Endothelial cell of umbilical vein (primary cell): ENCODE data around the gene FXYD3. TPM values are rescaled to one million over a fixed set of nuclear protein-coding genes. Genes with fewer than 3 reads are reported as not detected.

Experiments used
- BruUV-seq: library from RNA; stranded (reverse); fragments of 400-500 nt; replicated peaks from 2 replicates; lab custom pipeline; 2021; lab: Mats Ljungman, UMichigan
- CTCF ChIA-PET: fragments of 300-600, 350-600 bp; sonication (Branson Sonifier 250); formaldehyde crosslinking; loops from one replicate; lab custom pipeline; 2021; ENCODE audit warnings: antibody characterized with exemption, inconsistent platforms; lab: Charles Lee
- POLR2A ChIA-PET: fragments of 300-600, 350-600 bp; sonication (Branson Sonifier 250); formaldehyde crosslinking; loops from one replicate; lab custom pipeline; 2021; ENCODE audit warnings: antibody characterized with exemption, inconsistent platforms; lab: Charles Lee
- DNase-seq: peaks from one replicate; pipeline ENCODE4 v3.0.0-alpha.2; 2011; ENCODE audit warnings: low read depth, low spot score
- FAIRE-seq: peaks from 2 replicates; lab custom pipeline; 2011; peaks lifted over from hg19 to GRCh38; lab: Jason Lieb, UNC
- H2AFZ ChIP-seq: 2 replicates; pipeline ENCODE4 v1.6.0; 2012; ENCODE audit warnings: low read depth, low read length, control low read depth, inconsistent platforms
- H3K27ac ChIP-seq: 2 replicates; pipeline ENCODE4 v1.5.1; 2011; ENCODE audit warnings: low read depth, mild to moderate bottlenecking, control low read depth, low read length, moderate library complexity; ENCODE audit not compliant: insufficient read depth
- H3K27me3 ChIP-seq, 2 experiments: 2 replicates each; pipeline versions ENCODE4 v1.6.0 to v1.6.1; 2011; ENCODE audit warnings: low read length in 2 of 2, mixed read lengths in 1 of 2; ENCODE audit not compliant: control insufficient read depth in 2 of 2, insufficient read depth in 2 of 2
- H3K36me3 ChIP-seq, 2 experiments: 2 replicates in 1 of 2; 3 replicates in 1 of 2; pipeline ENCODE4 v1.5.1; 2011; ENCODE audit warnings: low read length in 2 of 2, mild to moderate bottlenecking in 1 of 2, moderate library complexity in 1 of 2; ENCODE audit not compliant: control insufficient read depth in 2 of 2, insufficient read depth in 2 of 2; ENCODE audit errors: extremely low read depth in 1 of 2
- H3K4me1 ChIP-seq: 3 replicates; pipeline ENCODE4 v1.5.1; 2011; ENCODE audit warnings: mild to moderate bottlenecking, low read length; ENCODE audit not compliant: control insufficient read depth, insufficient read depth; ENCODE audit errors: extremely low read depth
- H3K4me2 ChIP-seq: 2 replicates; pipeline ENCODE4 v1.6.1; 2011; ENCODE audit warnings: low read length, control low read depth, mixed read lengths; ENCODE audit not compliant: insufficient read depth
- H3K4me3 ChIP-seq, 3 experiments: fragments of 200-600 bp in 1 of 3; sonication (generic), shearing (Covaris generic) in 1 of 3; replicated peaks in 1 of 3; 2 replicates each; pipeline ENCODE4 v1.5.1; 2011 to 2016; ENCODE audit warnings: control low read depth in 3 of 3, low read length in 3 of 3, mild to moderate bottlenecking in 2 of 3, inconsistent platforms in 1 of 3, low read depth in 1 of 3, moderate library complexity in 1 of 3; ENCODE audit not compliant: insufficient read depth in 1 of 3
- H3K79me2 ChIP-seq: 2 replicates; pipeline ENCODE4 v1.6.0; 2012; ENCODE audit warnings: low read length, inconsistent platforms; ENCODE audit not compliant: control insufficient read depth, insufficient read depth
- H3K9ac ChIP-seq: replicated peaks from 2 replicates; pipeline ENCODE3; 2011; ENCODE audit warnings: low read length, control low read depth; ENCODE audit not compliant: insufficient read depth; ENCODE audit errors: extremely low read depth
- H3K9me1 ChIP-seq: replicated peaks from 3 replicates; pipeline ENCODE4 v1.6.0; 2011; ENCODE audit warnings: mild to moderate bottlenecking, low read length; ENCODE audit not compliant: control insufficient read depth, insufficient read depth; ENCODE audit errors: extremely low read depth
- H3K9me3 ChIP-seq: replicated peaks from 2 replicates; pipeline ENCODE4 v1.5.1; 2012; ENCODE audit warnings: low read length, inconsistent platforms; ENCODE audit not compliant: control insufficient read depth, insufficient read depth
- H4K20me1 ChIP-seq: replicated peaks from 2 replicates; pipeline ENCODE3; 2011; ENCODE audit warnings: mild to moderate bottlenecking, low read length; ENCODE audit not compliant: control insufficient read depth, insufficient read depth; ENCODE audit errors: extremely low read depth
- CTCF ChIP-seq, 2 donors: IDR thresholded peaks; 1 replicate in 1 of 2; 2 replicates in 1 of 2; pipeline ENCODE4 v1.5.1; 2011; ENCODE audit warnings: low read length in 2 of 2, mild to moderate bottlenecking in 2 of 2, moderate library complexity in 2 of 2, control low read depth in 1 of 2, inconsistent platforms in 1 of 2, low read depth in 1 of 2; ENCODE audit not compliant: insufficient read depth in 1 of 2; ENCODE audit errors: extremely low read depth in 1 of 2
- EZH2 ChIP-seq: IDR thresholded peaks from 2 replicates; pipeline ENCODE4 v1.6.1; 2012; ENCODE audit warnings: borderline replicate concordance, low read depth, mild to moderate bottlenecking, moderate library complexity, low read length, inconsistent platforms; ENCODE audit not compliant: severe bottlenecking
- FOS ChIP-seq: IDR thresholded peaks from 2 replicates; pipeline ENCODE4 v1.6.1; 2011; ENCODE audit warnings: mild to moderate bottlenecking, low read length, moderate library complexity, borderline replicate concordance; ENCODE audit not compliant: insufficient read depth
- GATA2 ChIP-seq: IDR thresholded peaks from 2 replicates; pipeline ENCODE4 v1.7.0; 2011; ENCODE audit warnings: low read depth, mild to moderate bottlenecking, moderate library complexity, mixed read lengths, low read length; ENCODE audit not compliant: insufficient read length, insufficient read depth
- JUN ChIP-seq: IDR thresholded peaks from 2 replicates; pipeline ENCODE4 v1.6.1; 2011; ENCODE audit warnings: borderline replicate concordance, low read depth; ENCODE audit not compliant: insufficient read length, insufficient read depth
- MAX ChIP-seq: IDR thresholded peaks from 2 replicates; pipeline ENCODE4 v1.6.1; 2011; ENCODE audit not compliant: insufficient read depth, insufficient read length
- MYC ChIP-seq: IDR thresholded peaks from one replicate; pipeline ENCODE4 v1.6.1; 2011; ENCODE audit warnings: mild to moderate bottlenecking, low read depth, low read length
- POLR2A ChIP-seq: IDR thresholded peaks from 2 replicates; pipeline ENCODE4 v1.6.1; 2012; ENCODE audit warnings: low read depth, mild to moderate bottlenecking, control low read depth, low read length
- POLR2AphosphoS5 ChIP-seq: IDR thresholded peaks from 2 replicates; pipeline ENCODE4 v1.6.1; 2012; ENCODE audit warnings: low read depth, mild to moderate bottlenecking, control low read depth, low read length, moderate library complexity; ENCODE audit not compliant: insufficient read depth
- dilution Hi-C: fragments of 300-500 bp; cut with MboI; formaldehyde crosslinking; loops from one replicate; pipeline ENCODE4 v1.15.0; 2019; ENCODE audit warnings: low sequenced_read_pairs; ENCODE audit not compliant: extremely low pct_ligation_motif_present
- intact Hi-C: fragments of 100-400 bp; cut with micrococcal nuclease; formaldehyde crosslinking; loops from one replicate; pipeline ENCODE4 v1.10.0; 2022
- polyA plus RNA-seq, 4 experiments: library from polyadenylated mRNA; depleted of rRNA in 3 of 4; stranded (reverse) in 3 of 4; unstranded in 1 of 4; fragments of >200 nt; gene quantifications; 2 replicates each; pipeline versions ENCODE4 v1.2.1 to v1.2.3, GENCODE V29; 2011 to 2012; ENCODE audit warnings: missing spikeins in 1 of 4
- total RNA-seq: library from RNA; stranded (reverse); gene quantifications from 2 replicates; pipeline ENCODE4 v1.2.3, GENCODE V29; 2021

FXYD3 gene
- total and polyA plus RNA-seq, 2 donors (not counting 3 experiments of a cell fraction or from before 2014, with no cell fraction given), result not detected

- Histone ChIP-seq H3K27ac (no peak overlapping the region), H2AFZ (no peak overlapping the region), H3K4me1 (no peaks in the 10 kb centered on the region), H3K27me3 (no peaks in the 10 kb centered on the region), H3K9ac (no peak overlapping the region), H4K20me1 (no peaks in the 10 kb centered on the region), H3K4me3 (no peak overlapping the region), H3K9me1 (no peaks in the 10 kb centered on the region), H3K36me3 (no peaks in the 10 kb centered on the region), H3K79me2 (no peaks in the 10 kb centered on the region), H3K9me3 (no peaks in the 10 kb centered on the region), H3K4me2 (no peak overlapping the region)
- TF ChIP-seq CTCF (IDR thresholded peaks at IDR 0.05; ENCODE audit: extremely low read depth in 1 of 2, insufficient read depth in 1 of 2, low read depth in 1 of 2, low read length in 2 of 2) (no peak), GATA2 (no peak), JUN (no peak)
- no TSS peak for BruUV-seq
- intact Hi-C loops (no loop called here), dilution Hi-C loops (no loop called here)
- ChIA-PET CTCF (interaction anchor here (0.5 kb wide), 1 partner anchor 29 kb away, joined by 3 read pairs; no protein-coding TSS in a partner anchor), POLR2A (no interaction called here)
- FAIRE-seq, result no peak
- DNase-seq, result no peak
These were observed 41.7 kb upstream of the FXYD3 start for GRCh38 chr19:35073941-35074340.

DNA sequence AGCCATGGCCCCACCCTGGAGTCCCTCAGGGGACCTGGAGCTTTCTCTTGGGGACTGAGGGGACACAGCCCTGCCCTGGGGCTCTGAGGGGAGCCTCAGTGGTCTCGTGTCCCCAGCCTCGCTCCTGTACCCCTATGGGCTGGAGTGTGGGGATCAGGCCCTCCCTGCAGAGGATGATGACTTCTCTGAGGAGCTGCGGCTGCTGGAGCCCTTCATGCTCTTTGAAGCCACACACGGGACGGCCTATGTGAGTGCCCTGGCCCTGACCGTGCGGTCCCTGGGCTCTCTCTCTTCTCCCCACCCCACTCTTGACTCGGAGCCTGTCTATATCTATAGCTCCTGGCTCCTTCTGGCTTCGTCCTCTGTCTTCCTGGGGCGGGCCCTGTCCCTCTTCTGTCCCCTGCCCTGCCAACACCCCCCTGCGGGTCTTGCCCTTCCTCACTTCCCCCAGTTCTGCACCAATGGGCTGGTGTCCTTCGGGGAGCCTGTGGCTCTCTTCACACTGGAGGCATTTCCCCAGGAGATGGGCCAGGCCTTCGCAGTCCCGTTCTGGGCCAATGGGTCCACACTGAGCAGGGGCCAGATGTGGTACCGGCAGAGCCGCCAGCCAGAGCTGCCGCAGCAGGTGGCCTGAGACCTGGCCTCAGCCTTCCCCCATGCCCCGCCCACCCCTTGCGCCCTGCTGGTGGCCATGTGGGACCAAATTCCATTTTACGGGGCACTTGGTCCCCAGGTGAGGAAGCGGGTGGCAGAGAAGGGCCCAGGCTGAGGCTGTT is 41.0 kb upstream of the FXYD3 start:
- no peaks in the 10 kb centered on the region for H3K9me3 ChIP-seq
- TF ChIP-seq GATA2 (no peak), MYC (no peak), EZH2 (no peak), POLR2A (no peak), MAX (no peak), POLR2AphosphoS5 (no peak), CTCF (IDR thresholded peaks at IDR 0.05; ENCODE audit: extremely low read depth in 1 of 2, insufficient read depth in 1 of 2, low read depth in 1 of 2, low read length in 2 of 2) (no peak), FOS (no peak), JUN (no peak)
- dilution Hi-C loops, result no loop called here

More for the DNA sequence above, 41.0 kb upstream of the FXYD3 start:
- Histone ChIP-seq H3K9ac (no peak overlapping the region), H3K79me2 (no peaks in the 10 kb centered on the region), H3K27me3 (no peaks in the 10 kb centered on the region), H3K4me2 (no peak overlapping the region), H3K4me3 (no peak overlapping the region), H3K4me1 (no peaks in the 10 kb centered on the region), H3K9me1 (no peaks in the 10 kb centered on the region), H4K20me1 (no peaks in the 10 kb centered on the region), H2AFZ (no peak overlapping the region), H3K27ac (no peak overlapping the region), H3K36me3 (no peaks in the 10 kb centered on the region)
- BruUV-seq, result no TSS peak
- intact Hi-C loops, result no loop called here
- DNase-seq (no peak), FAIRE-seq (no peak)
- CTCF ChIA-PET, result interaction anchor here (0.5 kb wide), 1 partner anchor 30 kb away, joined by 3 read pairs; no protein-coding TSS in a partner anchor
- POLR2A ChIA-PET, result no interaction called here
